SHP77 (cell line): ENCODE measurements around the gene FBXW7.
"Not testable (repeated sequence)": the region's sequence is repeated elsewhere in the genome, so short reads cannot be mapped to it uniquely, and the experiment has no call there.

Source experiments
- DNase-seq, 2 experiments: peaks; one replicate each; lab custom pipeline; 2025; lab: John Stamatoyannopoulos, UW

The FBXW7 gene

DNA sequence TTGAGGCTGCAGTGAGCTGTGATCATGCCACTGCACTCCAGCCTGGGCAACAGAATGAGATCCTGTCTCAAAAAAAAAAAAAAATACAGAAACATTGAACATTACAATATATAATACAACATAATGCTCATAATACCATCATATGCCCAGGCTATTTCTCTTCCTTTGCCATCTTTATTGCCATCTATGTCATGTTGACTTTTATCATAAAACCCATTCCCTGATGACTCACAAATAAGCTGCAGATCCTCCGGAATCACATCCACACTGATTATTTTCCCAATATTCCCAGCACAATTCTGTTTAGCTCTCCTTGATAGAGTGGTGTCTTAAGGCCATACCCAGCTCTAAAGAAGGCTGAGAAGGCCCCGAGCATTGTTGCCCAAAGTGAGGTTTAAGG is 9.2 kb upstream of the FBXW7 start:
- no peak for DNase-seq

DNA sequence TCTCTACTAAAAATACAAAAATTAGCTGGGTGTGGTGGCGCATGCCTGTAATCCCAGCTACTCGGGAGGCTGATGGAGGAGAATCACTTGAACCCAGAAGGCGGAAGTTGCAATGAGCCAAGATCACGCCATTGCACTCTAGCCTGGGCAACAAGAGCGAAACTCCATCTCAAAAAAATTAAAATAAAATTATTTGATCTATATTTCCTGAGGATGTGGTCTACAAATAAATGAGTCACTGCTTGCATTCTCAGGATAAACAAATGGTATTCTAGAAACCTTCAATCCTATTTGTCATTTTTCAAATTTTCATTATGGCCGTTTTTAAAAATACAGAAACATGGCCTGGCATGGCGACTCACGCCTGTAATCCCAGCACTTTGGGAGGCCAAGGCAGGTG is 8.6 kb upstream of the FBXW7 start:
- not testable (repeated sequence) for DNase-seq

DNA sequence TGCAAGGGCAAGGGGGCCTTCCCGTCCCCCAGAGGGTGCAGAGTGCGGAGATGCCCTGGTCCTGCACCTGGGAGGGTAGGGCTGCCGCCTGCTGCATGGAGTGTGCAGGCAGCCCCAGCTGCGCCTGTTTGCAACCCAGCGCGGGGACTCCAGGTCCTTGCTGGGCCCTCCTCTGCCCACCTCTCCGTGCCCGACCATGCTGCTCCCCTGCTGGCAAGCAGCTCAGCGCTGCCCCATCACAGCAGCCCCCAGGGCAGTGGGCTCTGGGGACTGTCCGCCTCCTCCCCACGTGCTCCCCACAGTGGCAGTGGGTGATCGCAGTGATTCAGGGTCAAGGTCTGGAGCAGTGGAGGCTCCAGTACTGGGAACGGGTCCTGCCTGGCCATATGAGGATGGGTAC is 5.0 kb upstream of the FBXW7 start:
- DNase-seq, result no peak

DNA sequence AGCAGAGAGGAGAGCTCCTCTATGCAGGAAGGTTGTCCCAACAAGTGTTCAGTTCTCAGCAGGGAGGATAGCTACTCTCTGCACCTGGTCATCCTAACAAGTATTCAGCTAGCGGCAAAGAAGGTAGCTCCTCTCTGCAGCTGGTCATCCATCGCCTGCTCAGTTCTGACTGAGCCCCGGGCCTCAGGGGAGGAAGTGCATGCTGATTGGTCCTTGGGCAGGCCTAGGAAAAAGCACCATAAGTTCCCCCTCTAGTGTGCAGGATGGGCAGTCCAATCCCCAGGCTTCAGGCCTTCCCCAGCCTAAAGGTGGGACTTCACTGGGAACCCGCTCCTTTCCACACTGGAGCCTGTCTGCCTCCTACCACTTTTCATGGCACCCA is 4.4 kb upstream of the FBXW7 start:
- DNase-seq, result no peak

DNA sequence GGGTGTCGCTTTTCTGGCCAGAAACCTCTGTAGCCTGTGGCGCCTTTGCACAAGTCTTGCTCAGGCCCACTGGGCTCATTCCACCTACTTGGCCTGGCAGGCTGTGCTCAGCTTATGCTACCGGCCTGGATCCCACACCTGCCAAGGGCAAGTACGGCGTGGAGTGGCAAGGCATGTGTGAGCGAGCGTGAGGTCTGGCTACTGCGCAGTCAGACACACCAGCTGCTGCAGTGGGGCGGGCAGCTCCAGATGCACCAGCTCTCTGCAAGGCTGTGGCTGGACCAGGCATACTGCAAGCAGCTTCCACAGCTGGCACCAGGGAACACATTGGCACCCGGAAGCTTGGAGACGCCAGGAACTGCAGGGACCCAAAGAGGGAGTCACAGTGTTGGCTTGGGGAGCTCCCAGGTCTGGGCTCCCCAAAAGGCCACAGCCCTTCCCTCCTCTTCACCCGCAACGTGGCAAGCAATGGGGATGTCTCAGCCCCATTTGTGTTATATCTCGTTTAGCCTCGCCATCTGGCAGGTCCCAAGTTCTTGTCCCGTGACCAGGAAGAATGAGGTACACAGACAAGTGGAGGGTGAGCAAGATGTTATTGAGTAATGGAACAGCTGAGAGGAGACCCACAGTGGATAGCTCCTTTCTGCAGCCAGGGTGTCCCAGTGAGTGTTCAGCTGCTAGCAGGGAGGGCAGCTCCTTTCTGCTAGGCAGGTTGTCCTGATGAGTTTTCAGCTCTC is 3.8 kb upstream of the FBXW7 start:
- no peak for DNase-seq

DNA sequence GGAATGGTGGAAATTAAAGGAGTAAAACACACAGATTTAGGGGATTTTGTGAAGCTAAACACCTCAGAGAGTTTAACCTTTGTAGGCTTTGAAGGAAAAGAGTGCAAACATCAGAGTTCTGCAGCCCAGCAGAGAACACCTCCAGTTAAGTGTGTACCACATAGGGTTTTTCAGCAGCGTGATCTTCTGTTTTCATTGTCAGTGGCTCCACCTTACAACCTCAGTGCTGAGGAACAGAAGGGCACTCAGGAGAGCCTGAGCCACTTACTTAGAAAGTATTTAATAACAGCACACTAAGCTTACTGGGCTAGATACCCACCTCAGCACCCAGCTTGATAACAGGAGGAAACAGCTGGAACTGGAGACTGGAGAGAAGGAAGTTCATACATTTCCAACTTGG is 2.0 kb upstream of the FBXW7 start:
- no peak for DNase-seq

DNA sequence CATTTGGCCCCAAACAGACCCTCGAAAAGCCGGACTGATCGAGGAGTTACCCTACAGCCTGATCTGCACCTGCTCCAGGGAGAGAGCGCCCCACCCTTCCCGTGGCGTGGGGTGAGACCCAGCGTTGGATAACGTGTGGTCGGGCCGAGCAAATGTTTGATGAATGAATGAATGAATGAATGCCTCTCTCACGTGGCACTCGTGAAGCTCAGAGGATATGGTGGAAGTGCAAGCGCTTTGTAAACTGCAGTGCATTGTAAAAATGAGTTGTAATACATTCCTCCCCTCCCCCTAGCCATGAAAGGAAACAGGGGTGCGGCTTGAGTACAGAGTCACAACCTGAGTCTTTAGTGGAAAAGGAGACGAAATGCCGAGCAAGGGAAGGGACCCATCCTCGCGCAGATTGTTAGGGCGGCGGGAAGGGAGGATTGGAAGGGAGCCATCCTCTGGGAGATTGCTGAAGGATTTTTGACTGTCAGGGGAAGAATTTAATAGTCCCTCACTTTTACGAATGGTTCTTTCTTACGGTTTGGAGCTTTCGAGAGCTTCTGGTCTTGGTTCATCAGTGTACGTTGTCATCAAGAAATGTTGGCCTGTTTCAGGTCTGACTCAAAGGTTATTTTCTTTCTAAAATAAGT is 772 bp upstream of the FBXW7 start:
- DNase-seq, result peak in 1 of 2 experiments; percentile 17

DNA sequence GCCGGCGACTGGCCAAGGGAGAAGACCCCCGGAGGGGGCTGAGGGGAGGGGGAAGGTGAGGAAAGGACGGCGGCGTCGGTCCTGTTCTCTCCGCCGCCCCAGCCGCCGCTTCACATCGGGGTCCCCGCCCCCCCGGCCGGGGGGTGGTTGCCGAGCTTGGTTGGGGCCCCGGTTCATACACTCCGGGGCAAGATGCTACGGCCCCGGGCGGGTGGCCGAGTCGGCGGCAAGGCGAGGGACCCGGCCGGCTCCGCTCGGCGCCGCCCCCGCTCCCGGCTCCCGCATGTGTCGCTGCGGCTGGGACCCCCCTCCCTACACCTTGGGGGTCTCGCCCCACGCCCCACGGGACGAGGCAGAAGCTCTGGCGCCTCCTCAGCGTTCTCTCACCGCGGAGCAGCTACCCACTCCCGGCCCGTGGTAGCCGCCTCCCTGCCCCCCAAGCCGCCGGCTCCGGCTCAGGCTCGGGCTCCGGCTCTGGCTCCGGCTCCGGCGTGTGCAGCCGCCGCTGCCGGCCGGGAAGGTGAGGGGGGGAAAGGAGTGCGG is 461 bp downstream of the FBXW7 start:
- no peak for DNase-seq

DNA sequence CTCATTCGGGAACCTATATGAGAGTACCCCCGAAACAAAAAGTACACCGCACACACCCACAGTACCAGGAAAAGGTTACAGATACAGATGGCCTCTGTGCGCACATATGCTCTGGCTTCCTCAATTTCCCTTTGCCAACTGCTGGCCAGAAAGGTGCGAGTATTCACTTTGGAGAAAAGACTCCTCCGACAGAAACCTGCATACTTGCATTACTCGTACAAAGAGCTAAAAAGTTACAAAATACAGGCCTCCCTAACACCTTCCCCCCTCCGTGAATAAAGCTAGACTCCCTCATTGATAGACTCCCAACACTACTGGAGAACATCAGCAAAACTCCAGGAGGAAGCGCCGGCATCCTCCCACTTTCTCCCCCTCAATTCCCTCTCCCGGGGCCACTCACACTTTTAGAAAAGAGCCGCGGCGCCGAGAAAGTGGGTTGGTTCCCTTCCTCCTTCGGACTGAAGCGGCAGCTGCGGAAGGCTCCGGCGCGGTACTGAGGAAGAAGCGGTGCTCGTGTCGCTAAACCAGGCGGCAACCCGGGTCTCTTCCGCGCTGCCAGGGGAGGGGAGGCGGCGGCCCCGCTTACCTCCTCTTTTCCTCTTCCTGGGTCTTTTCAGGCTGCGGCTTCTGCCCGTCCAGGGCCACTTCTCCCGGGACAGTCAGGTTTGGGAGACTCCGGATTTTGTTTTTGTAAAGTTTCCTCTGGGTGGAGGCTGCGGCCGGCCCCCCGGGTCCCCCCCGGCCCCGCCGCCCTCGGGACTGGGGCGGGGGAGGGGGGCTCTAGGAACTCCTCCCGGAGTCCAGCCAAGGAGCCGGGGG is 1.1 kb downstream of the FBXW7 start:
- no peak for DNase-seq

DNA sequence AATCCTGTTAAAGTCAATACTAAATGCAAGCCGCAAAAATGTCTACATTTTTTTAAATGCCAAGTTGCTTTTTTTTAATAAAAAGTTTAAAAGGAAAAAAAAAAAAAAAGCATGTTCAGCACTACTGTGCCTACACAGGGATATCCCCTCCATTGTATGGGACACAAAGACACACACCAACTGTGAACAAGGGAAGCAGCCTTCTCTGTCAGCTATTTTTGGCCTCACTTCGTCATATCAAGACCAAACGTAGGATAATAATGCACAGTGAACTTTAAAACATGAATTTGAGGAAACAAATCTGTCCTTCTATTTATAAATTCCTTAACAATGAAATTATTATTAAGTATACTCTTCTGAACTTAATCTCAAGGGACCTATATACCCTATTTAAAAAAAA is 4.4 kb downstream of the FBXW7 start:
- no peak for DNase-seq

DNA sequence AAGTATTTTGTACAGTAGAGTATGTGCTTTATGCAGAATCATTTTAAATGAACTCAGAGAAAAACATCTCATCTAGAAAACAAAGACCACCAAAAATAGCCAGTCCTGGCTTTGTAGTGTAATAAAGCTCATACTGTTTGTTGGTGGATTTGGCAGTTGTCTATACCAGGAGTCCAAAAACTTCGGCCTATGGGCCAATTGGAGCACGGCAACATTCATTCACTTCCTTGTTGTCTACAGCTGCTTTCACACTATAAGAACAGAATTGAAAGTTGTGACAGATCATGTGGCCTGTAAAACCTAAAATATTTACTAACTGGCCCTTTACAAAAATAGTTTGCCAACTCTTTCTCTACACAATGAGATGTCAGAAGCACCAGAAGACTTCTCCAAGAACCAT is 5.3 kb downstream of the FBXW7 start:
- DNase-seq, result no peak

DNA sequence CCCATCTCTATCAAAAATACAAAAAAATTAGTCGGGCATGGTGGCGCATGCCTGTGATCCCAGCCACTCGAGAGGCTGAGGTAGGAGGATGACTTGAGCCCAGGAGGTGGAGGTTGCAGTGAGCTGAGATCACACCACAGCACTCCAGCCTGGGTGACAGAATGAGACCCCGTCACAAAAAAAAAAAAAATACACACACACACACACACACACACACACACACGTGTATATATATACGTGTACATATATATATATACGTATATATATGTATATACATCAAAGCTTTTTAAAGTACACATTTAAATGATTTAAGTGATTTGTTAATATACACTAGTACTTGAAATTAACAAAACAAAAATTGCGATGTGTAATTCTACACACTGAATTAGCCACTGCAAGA is 6.0 kb downstream of the FBXW7 start:
- no peak for DNase-seq

DNA sequence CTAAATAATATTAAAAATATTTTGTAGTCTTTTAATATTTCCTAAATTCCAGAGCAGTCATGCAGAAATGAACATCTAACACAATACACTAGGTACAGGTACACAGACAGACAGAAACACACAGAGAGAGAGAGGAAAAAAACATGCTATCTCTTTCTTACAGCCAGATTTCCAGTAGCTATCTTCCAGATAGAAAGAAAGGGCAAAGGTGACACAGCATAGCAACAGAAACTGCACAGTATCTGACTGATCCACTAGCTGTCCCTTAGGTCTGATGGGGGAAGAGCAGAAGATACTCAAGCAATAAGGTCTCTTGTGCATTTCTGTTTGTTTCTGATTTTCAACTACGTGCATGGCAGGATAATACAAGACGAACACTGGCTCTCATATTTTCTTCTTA is 7.8 kb downstream of the FBXW7 start:
- no peak for DNase-seq

DNA sequence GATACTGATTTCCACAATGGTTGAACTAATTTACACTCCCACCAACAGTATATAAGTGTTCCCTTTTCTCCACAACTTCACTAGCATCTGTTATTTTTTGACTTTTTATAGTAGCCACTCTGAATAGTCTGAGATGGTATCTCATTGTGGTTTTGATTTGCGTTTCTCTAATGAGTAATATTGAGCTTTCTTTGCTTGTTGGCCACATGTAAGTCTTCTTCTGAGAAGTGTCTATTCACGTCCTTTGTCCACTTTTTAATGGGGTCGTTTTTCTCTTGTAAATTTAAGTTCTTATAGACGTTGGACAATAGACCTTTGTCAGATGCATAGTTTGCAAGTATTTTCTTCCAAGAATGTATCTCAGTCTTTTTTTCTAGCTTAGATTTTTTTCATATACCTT is 10.0 kb downstream of the FBXW7 start:
- no peak for DNase-seq

DNA sequence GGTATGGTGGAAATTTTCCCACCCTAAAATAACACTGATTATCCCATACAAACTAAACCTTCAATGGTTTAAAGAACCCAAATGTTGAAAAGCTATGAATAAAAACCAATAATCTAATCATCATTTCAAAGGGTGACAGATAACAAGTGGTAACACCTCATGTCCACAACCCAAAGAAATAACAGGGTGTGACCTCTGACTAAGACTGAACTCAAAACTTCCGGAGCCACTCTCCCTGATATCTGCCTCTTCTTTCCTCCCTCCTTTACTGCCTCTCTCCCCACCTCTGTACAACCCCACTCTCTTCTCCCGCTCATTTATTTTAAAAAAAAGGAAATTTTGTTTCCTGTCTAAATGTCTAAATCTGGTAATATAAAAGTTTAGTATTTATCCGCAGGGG is 11.5 kb downstream of the FBXW7 start:
- no peak for DNase-seq

DNA sequence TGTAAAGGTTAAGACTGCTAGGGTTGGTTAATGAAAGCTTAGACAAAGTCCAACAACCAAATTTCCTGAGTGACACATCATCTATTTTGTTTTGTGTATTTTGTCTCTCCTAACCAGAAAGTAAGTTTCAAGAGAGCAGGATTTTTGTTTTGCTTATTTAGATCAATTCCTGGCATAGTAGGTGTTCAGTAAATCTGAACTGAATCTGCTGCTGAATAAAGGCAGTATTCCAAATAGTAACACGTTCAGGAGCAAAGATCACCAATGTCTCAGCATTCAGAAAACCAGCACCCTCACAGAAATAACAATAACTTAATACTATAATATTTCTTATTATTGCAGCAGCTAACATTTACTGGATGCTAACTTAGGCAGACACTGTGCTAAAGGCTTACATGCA is 12.2 kb downstream of the FBXW7 start:
- DNase-seq, result no peak

DNA sequence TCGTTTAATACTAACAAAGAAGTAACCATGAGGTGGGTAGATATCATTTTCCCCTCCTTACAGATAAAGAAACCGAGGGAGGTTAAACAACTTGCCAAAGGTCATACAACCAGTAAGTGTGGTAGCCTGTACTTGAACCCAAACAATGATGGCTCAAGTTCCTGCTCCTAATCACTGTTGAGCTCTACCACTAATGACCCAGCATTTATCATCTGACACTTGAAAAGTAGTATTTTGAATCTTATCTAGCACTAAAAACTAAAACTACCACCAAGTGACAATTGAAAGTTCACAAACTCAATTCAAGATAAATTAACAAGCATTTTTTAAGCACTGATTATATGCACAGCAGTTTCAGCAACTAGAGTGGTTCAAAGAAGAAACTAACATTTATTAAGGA is 13.1 kb downstream of the FBXW7 start:
- DNase-seq, result no peak

DNA sequence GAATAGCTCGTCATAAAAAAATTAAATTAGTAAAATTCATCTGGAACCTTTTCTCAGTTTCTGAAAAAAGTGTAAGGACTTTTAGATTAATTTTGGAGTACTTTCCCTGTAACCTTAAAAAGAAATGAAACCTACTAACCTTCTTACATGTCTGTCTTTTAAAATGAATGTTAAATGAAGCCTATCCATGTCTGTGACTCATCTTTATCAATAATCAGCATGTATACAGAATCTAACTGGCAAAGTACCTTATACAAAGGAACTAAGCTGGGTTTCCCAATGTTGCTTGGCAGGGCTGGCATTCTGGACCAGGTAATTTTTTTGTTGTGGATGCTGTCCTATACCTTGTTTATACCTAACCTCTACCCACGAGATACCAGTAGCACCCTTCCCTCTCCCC is 13.6 kb downstream of the FBXW7 start:
- no peak for DNase-seq

DNA sequence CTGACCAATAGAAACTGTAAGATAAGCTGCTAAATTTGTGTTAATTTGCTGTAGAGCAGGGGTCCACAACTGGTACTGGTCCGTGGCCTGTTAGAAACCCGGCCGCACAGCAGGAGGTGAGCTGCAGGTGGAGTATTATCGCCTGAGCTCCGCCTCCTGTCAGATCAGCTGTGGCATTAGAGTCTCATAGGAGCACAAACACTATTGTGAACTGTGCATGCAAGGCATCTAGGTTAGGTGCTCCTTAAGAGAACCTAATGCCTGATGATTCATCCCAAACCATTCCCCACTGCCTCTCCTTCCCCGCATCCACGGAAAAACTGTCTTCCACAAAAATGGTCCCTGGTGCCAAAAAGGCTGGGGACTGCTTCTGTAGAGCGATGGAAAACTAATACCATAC is 19.7 kb downstream of the FBXW7 start:
- no peak for DNase-seq

DNA sequence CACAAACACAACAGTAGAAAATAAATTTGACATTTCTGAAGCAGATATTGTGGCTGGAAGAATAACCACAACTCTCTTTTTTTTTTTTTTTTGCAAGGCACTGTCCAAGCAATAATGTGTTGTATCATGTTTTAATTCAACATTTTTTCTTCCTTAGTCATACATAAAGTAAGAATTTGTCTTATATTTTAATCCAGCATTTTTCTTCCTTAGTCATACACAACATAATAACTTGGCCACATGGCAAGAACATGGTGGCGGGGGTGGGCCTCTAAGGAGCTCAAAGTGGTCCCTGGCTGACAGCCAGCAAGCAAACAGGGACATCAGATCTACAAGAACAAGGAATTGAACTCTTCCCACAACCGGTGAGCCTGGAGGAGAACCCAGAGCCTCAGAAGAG is 20.2 kb downstream of the FBXW7 start:
- no peak for DNase-seq

DNA sequence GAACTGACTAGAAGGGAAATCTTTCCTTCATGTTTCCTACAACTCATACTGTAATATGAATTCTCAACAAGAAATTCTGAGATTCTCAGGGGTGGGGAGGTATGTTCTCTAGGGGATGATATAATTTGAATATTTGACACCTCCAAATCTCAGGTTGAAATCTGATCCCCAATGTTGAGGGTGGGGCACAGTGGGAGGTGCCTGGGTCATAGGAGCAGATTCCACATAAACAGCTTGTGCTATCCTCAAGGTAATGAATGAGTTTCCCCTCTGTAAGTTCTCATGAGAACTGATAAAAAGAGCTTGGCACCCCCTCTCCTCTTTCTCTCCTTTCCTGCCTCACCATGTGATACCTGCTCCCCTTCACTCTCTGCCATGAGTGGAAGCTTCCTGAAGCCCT is 21.5 kb downstream of the FBXW7 start:
- DNase-seq, result no peak

DNA sequence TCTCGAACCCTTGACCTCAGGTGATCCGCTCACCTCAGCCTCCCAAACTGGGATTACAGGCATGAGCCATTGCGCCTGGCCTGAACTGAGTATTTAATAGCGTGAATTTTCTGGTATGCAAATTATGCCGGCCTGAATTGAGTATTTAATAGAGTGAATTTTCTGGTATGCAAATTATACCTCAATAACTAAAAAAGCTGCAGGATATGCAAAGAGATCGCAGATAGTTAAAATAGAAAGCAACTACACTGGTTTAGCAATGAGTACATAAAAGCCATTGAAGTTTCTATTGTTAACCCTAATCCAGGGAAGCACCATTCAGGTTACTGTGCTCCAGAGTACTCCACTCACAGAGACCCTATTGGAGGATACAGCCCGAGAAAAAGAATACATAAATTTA is 22.8 kb downstream of the FBXW7 start:
- DNase-seq, result no peak

DNA sequence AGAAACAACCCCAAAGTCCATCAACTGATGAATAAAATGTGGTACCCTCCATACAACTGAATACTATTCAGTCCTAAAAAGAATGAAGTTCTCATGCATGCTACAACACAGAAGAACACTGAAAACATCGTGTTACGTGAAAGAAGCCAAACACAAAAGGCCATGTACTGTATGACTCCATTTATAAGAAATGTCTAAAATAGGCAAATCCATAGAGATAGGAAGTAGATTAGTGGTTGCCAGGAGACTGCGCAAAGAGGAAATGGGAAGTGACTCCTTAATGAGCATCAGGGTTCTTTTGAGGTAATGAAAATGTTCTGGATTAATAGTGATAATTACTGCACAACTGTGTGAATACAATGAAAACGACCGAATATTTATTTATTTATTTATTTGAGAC is 23.4 kb downstream of the FBXW7 start:
- no peak for DNase-seq
